Loucy (cell line): ENCODE measurements around the gene GALM.

Source experiments
- CTCF ChIP-seq: fragments of 200-600 bp; sonication (generic); conservative IDR thresholded peaks from 2 replicates; pipeline ENCODE4 v1.5.1; 2014; ENCODE audit warnings: mild to moderate bottlenecking, antibody characterized with exemption, low read length
- EZH2phosphoT487 ChIP-seq: fragments of 200-600 bp; IDR thresholded peaks from 2 replicates; pipeline ENCODE4 v1.6.1; 2018; ENCODE audit warnings: antibody characterized with exemption, mild to moderate bottlenecking, moderate library complexity, borderline replicate concordance

DNA sequence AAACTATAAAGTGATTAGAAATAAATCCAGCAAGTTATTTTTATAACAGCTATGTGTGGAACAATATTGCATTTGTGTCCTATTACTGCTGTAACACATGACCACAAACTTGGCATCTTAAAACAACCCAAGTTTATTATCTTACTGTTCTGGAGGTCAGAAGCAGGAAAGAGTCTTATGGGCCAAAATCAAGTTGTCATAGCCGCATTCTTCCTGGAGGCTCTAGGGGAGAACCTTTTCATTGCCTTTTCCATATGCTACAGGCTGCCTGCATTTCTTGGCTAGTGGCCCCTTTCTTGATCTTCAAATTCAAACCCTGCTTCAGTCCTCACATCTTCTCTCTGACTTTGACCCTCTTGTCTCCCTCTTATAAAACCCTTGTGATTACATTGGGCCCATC, 36.2 kb upstream of the GALM start:
- no peak for TF ChIP-seq CTCF
- TF ChIP-seq EZH2phosphoT487: no peak
